HG03575 (cell line): ENCODE results near the gene LMOD3.
A peak's percentile ranks its signal among the peaks of the same experiment; 100 is the strongest.

Source experiments
- ATAC-seq: cut with Tn5 transposase; IDR thresholded peaks from one replicate; pipeline ENCODE4 v1.9.1; 2021; ENCODE audit not compliant: unreplicated experiment, insufficient number of reproducible peaks, low FRiP score; ENCODE audit errors: extremely low read depth

Gene LMOD3

DNA sequence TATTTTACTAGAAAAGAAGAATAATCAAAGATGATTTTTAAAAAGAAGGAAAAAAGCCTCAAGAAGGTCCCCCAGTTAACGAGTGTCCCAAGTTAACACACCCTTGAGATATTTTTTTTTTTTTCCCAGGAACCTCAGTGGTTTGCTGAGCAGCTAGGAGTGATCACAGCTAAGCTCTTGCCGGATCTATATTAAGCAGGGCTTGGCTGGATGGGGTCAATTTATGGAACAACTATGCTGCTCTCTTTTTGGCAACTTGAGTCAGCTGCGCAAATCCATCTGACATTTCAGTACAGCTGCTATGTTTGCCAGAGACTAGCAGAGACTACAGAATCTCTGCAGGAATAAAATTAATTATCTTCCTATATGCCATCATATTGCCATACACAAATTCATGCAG is at the start of gene LMOD3:
TSS of gene LMOD3 (minus strand) at position 193 of the 400 bp plus-strand sequence. CDS start 209 bp downstream, outside the sequence.
- no peak for ATAC-seq

DNA sequence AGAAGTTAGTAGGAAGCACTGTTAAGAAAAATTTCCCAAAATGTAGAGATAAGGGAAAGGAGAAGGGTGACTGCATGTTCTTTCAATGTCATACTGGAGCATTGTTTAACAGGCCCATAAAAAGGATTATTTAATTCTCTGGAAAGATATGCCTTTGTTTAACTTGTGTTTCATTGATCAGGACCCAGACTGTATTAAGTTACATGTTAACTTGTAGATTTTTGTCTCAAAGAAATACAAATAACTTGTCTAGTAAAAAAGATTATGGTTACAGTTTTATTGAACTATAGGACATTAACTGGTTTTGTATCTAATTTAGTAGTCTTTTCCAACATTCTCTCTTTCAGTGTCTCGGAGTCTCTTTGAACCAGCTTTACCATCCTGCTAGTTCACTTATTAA is 49.7 kb upstream of the LMOD3 start:
- no peak for ATAC-seq

DNA sequence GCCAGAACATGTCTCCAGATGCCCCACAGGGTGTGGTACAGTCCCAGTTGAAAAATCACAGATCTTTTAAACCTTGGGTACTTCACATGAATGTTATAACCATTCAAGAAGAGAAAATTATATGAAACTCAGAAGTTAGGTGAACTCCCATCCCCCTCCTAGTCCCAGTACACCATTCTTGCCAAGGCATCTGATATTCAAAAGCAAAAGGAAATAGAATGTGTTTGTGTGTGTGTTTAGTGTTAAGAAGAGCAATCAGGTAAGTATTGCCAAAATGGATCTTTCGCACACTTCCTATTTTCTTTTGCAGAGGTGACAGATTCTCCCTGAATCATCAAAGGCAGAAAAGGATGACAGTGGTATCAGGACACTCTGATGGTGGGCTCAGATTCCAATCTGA is 44.1 kb upstream of the LMOD3 start:
- no peak for ATAC-seq

DNA sequence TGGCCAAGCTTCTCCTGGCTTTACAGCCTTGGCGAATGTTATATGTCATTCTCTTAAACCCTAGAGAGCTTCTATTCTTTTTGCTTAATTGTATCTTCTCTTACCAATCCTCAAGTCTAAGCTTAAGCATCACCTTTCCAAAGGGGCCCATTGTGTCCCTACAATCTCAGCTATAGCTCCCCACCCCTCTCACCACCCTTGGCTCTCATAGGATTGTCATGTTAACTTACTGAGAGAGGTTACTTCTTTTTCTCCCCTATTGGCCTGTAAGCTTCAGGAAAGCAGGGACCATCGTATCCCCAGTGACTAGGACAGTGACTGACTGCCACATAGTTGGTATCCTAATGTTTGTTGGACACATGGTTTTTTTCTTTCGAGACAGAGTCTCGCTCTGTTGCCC is 43.3 kb upstream of the LMOD3 start:
- ATAC-seq: no peak

DNA sequence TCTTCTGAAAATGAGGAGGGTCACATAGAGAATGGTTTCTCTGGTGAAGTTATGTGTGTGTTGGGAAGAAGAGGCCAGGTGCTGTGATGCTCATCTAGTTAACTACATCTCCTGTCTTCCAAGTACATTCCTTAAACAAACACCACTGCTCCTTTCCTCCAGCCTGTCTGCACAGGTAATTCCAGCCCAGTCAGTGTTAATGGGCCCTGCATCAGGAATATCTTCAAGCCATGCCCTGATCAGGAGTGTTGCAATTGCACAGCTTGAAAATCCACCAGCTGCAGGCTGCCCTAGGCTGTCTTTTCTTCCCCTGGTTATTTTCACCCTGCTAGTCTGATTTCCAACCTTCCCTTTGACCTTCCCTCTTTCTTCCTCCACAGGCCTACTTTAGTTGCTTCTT is 41.9 kb upstream of the LMOD3 start:
- no peak for ATAC-seq

DNA sequence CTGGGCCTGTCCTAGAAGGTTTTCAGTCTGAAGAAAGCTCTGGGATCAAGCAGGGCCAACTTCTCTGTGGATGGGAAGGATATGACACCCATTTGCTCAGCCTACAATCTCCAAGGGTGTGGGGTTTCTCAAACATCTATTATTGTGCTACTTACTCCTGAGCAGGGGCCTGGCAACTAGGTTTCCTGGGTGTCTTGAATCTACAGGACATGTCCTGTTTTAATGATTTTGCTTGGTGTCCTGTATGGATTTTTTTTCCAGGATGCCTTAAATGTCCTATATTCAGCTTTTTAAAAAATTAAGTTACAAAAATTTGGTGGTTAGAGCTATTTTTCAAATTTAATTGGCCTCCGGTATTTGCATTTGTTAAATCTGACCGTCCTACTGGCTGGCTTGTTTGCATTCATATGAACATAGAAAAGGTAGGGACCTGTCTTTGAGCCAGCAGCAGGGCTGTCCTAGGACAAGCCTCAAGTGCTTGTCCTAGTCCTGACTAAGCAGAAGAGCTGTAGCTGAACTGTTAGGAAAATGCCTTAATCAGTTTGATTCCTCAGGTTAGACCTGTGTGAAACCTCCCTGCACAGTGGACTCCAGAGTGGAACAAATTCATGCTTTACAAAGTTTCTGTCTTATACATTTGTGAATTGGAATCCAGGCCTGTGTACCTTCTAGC is 40.0 kb upstream of the LMOD3 start:
- no peak for ATAC-seq

DNA sequence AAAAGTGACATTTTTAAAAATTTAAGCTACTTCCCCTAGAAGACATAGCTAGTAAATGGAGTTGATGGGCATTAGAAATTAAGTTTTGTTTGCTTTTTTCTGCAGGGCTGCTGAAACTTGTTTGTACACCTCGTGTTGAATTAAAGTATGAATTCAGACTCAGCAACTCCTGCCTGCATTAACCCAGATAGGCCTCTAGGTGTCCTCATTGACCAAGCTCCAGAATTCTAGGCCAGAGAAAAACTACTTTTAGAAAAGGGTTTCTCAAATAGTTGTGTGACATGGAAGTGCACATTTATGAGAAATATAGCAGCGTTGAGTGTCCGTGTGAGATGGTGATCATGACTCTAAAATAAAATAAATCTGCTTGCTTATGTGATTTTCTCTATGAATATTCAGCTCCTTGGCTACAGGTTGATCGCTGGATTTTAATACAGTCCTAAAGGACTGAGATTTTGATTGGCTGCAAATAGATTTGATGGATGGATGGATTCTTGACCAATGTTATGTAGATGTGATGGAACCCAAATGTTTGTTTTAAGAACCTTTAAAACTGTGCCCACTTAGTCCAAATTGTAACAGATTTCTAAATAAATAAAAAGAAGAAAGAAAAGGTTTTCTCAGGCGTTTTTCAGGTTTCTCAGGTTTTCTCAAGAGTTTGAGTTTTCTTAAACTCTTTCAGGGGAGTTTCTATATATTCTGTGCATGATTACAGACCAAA is 39.4 kb upstream of the LMOD3 start:
- ATAC-seq: no peak

DNA sequence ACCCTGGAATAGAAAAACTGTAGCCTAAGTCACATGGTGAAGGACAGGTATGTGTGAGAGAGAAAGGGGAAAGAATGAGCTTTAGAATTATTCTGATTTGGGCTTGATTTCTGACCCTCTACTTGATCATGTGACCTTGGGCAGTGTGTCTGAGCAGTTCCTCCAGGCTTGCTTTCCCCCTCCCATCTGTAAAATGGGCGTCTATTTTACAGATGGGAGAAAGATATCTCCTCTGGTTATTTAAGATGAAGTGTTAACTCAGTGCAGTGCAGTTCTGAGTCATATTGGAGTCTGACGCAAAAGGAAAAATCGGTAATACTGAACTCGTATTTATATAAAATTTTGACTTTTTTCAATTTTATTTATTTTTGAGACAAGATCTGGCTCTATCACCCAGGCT is 38.1 kb upstream of the LMOD3 start:
- ATAC-seq: no peak

DNA sequence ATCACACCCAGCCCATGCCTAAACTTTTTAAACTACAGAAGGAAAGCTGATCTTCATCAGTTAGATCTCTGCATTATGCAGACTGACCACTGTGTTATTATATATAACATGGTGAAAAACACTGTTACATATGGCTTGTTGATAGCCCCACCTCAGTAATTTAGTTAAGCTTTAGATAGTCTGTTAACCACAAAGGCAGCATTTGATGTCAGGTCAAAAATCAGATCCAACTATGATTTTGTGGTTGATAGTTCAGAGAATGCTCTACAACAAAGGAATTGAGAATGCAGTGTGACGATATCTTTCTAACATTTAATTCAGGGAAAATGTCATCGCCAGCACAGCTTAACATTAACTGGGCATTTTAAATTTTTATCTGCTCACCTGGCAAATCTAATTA is 37.7 kb upstream of the LMOD3 start:
- ATAC-seq: no peak

DNA sequence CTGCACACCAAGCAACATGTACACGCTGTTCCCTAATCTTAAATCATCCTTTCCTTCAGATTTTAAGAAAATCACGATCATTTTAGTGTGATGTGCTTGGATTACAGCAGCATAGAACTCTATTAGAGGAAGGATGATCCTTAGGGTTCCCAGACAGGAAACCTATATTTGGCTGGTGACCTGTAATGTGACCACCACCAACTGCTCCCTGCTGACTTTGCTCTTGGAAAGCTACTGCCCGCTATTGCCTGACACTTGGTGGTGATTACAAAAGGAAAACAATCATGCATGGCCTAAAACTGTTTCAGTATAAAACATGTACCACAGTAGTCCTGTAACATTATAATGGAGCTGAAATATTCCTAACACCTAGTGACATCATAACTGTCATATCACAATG is 27.2 kb upstream of the LMOD3 start:
- no peak for ATAC-seq

DNA sequence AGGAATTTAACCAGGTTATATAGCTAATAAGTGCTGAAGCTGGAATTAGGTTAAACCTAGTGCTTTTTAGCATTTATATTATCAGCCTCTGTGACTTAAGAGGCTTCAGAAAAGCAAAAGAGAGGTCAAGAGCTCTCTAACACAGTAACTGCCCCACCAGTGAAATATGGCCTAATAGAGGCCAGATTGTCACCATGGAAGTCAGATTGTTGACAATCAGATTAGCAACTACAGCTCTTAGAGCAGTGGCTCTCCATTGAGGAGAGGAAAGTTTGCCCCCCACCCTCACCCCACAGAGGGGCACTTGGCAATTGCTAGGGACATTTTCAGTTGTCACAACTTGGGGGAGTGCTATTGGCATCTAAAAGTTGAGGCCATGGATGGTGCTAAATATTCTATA is 23.3 kb upstream of the LMOD3 start:
- ATAC-seq: no peak

DNA sequence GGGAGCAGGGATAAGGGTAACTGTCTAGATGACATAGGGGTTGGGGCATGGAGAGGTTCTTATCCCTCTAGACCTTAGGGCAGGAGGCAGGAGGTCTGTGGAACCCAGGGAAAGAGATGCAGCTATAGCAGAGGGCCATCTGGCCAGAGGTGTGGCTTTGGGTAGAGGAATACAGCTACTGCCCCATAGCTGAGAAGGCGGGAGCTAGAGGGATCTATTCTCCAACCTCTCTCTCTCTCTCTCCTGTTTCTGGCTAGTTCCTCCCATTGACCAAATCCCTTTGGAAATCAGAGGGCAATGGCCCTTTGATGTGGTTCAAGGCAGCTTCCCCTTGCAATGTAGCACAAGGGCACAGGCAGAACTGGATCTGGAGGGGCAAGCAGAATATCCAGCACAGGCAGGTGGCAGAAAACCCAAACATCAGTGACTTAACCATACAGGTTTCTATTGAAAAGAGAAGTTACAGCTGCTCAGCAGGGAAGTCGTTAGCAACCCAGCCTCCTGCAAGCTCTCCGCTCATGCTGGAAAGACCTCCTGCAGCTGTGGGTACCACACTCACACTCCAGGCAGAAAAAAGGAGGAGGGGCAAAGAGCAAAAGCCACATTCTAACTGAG is 22.3 kb upstream of the LMOD3 start:
- no peak for ATAC-seq

DNA sequence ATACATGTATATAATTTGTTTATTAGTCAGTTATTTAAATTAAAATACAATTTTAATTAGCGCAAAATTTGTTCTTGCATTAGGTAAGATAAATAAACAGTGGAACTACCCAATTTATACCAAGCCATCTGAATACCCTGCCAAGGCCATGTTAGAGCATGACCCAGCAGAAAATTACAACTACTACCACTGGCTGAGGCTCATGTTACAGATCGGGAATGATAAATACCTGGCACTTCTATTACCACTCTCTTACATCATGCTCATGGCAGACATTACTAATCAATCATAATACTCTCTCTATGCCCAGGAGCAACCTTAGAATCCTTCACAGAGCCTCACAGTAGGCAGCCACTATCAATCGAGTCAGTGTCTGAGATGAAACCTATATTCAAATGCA is 21.2 kb upstream of the LMOD3 start:
- ATAC-seq: no peak

DNA sequence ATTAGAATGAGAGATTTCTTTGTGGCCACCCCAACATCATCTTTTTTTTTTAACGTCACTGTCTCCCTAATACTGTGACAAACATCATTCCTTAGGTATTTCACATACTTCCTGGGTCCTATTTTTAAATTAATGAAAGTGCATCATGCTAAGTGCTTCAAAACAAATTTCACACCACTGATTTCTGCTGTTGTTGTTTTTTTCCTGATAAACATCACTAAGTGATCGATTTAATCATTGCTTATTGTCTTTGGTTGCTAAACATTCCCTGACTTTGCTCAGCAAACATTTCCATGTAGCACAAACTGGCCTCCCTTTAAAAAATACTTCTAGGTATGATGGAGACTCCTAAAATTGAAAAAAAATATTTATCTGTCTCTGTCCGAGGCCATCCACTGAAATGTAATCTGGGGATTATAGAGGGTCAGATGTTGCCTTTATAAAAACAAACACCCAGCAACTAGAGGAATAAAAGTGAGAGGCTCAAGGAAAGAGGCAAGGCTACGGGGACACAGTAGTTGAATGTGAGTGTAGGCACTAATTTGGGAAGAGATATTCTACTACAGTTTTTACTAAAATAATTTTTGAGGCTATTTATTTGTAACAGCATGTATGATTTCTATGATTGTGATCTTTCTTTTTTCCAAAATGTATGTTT is 20.5 kb upstream of the LMOD3 start:
- no peak for ATAC-seq

DNA sequence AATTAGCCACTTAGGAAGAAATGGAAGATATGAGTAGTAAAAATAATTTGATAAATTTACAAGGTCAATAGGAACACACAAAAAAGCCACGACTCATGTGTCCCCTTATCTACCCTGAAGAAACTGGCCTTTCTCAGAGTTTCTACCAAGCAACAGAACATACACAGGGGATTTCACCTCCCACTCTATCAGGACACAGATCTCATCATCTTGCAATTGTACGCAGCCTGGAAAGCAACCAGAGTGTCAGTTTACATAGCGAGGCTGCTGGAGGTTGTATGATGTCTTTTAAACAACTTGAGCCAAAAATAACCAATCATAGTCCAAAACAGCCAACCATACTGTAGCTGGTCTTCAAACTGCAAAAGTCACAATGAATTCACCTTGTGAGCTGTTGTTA is 19.7 kb upstream of the LMOD3 start:
- no peak for ATAC-seq

DNA sequence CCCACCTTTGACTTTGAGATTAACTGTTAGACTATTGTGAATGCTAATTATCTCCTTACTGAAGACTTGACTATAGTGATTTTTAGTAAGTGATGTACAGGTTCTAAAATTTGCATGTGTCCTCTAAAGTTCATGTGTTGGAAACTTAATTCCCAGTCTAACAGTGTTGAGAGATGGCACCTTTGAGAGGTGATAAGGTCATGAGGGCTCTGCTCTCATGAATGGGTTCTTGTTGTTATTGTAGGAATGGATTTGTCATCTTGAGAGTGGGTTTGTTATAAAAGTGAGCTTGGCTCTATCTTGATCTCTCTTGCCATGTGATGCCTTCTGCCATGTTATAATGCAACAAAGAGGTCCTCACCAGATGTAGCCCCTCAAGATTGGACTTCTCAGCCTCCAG is 18.9 kb upstream of the LMOD3 start:
- no peak for ATAC-seq

DNA sequence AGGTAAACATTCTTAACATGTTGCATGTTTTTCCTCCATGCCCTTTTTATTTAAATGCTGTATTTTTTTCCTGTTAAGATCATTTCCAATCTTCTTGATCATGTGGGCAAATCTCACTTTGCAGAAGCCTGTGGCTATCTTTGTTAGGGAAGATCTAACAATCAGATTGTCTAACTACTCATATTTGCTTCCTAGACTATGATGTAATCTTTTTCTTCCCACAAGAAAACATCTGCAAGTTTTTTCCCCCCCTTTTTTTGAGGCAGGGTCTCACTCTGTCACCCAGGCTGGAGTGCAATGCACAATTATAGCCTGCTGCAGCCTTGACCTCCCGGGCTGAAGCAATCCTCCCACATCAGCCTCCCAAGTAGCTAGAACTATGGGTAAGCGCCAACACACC is 15.0 kb upstream of the LMOD3 start:
- ATAC-seq: no peak

DNA sequence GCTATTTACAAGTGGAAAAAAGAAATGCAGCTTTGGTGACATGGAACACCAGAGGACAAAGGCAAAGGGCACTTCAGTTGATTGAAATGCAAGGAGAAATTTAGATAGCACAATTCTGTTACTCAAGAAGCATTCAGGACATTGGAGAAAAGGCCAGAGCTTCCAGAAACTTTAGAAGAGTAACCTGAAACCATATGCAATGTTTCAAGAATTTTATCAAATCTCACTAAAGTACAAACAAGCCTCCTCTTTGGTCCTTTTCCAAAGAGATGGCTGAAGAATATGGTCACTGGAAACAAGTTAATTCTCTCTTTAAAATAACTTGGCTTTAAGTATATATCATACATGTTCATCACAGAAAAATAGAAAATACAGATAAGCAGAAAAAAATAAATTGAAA is 14.6 kb upstream of the LMOD3 start:
- no peak for ATAC-seq

DNA sequence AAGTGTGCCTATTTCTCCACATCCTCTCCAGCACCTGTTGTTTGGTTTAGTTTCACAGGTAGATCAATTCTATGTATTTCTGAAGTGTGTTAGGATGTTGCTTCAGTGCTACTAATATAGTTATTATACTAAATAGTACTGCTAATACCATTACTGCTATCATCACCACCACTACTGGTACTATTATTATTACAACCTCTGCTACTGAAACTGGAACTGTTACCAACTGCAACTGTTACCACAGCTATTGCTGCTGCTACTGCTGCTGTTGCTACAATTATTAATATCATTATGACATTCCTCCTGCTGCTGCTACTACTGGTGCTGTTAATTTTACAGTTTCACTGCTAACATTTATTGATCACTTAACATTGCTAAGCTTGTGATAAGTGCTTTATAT is 8.3 kb upstream of the LMOD3 start:
- peak; percentile 94 for ATAC-seq

DNA sequence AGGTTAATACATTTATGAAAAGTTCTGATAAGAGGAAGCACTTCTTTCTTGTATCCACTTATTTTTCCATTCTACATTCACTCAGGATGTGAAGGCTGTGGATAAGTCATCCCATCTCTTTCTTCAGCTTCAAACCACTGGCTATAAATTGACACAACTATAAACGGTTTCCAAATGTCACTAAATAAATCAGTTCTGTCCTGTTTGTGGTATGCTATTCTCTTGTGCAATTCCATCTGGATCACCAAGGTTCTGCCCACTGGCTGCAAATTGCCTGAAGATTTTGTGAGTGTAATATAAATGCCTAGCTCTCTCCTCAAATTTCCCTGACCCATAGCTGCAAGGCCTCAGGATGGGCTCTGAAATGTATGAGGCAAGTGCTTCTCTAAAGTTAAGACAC is 7.1 kb upstream of the LMOD3 start:
- ATAC-seq: no peak
